Gastroesophageal sphincter (tissue), 4 donors: Measurements from ENCODE around the gene PPM1N. TPM values are rescaled to one million over a fixed set of nuclear protein-coding genes. Genes with fewer than 3 reads are reported as not detected.

Experiments used
- ATAC-seq: fragments of 150-250 bp; one replicate; pipeline ENCODE4 v1.9.1; 2016; ENCODE audit warnings: mild to moderate bottlenecking, moderate library complexity
- H3K27ac ChIP-seq, 4 donors: fragments of 200-600 bp; sonication (generic) in 3 of 4; 1 replicate in 3 of 4; 2 replicates in 1 of 4; pipeline ENCODE4 v1.5.1; 2016 to 2019
- H3K27me3 ChIP-seq: fragments of 200-600 bp; sonication (generic); one replicate; pipeline ENCODE4 v1.5.1; 2019
- H3K36me3 ChIP-seq, 2 donors: fragments of 200-600 bp; sonication (generic); one replicate each; pipeline ENCODE4 v1.5.1; 2019; ENCODE audit warnings: control low read depth in 1 of 2
- H3K4me1 ChIP-seq, 3 donors: fragments of 200-600 bp; sonication (generic); 1 replicate in 2 of 3; 2 replicates in 1 of 3; pipeline ENCODE4 v1.5.1; 2016 to 2019; ENCODE audit warnings: control low read depth in 2 of 3
- H3K4me3 ChIP-seq, 2 donors: fragments of 200-600 bp; sonication (generic); one replicate each; pipeline ENCODE4 v1.5.1; 2019; ENCODE audit warnings: mild to moderate bottlenecking in 1 of 2, moderate library complexity in 1 of 2
- H3K9me3 ChIP-seq, 3 donors: fragments of 200-600 bp; sonication (generic); one replicate each; pipeline ENCODE4 v1.5.1; 2017 to 2019; ENCODE audit warnings: control low read depth in 2 of 3
- CTCF ChIP-seq, 4 experiments: fragments of 200-600 bp in 2 of 4; fragments of 450-650 bp in 2 of 4; sonication (generic) in 1 of 4; IDR thresholded peaks; one replicate each; pipeline ENCODE4 v1.5.1; 2017 to 2019; ENCODE audit warnings: antibody characterized with exemption in 4 of 4, mild to moderate bottlenecking in 2 of 4, moderate library complexity in 2 of 4
- EP300 ChIP-seq: sonication (generic); formaldehyde crosslinking; IDR thresholded peaks from one replicate; pipeline ENCODE4 v1.6.1; 2017; ENCODE audit warnings: antibody characterized with exemption, mild to moderate bottlenecking
- POLR2A ChIP-seq, 2 donors: fragments of 450-650 bp; IDR thresholded peaks; one replicate each; pipeline ENCODE4 v1.6.1; 2017; ENCODE audit warnings: antibody characterized with exemption in 2 of 2, mild to moderate bottlenecking in 2 of 2, moderate library complexity in 1 of 2
- POLR2AphosphoS5 ChIP-seq: sonication (generic); formaldehyde crosslinking; IDR thresholded peaks from one replicate; pipeline ENCODE4 v1.6.1; 2017; ENCODE audit warnings: antibody characterized with exemption
- WGBS, 2 donors: methylation state at CpG; one replicate each; pipeline ENCODE4 v1.1.5; 2018; ENCODE audit warnings: low coverage in 1 of 2; 5-methylcytosine and 5-hydroxymethylcytosine counted together
- total RNA-seq, 4 donors: library from RNA; depleted of rRNA; stranded (reverse); fragments of >200 nt; gene quantifications; one replicate each; pipeline ENCODE4 v1.1.0, GENCODE V29; 2016

The PPM1N gene
- total RNA-seq, 4 donors from 2014 or later = 0.96 to 3.2 (median 2.1) TPM

GRCh38 chr19:45471111-45471930 is 26.9 kb upstream of the PPM1N start:
- Histone ChIP-seq H3K27ac (peak overlapping the region in 1 of 4 donors; percentile 93), H3K4me1 (peaks cover 2 to 37% (median 16%) of the 10 kb centered on the region in 3 donors), H3K36me3 (no peaks in the 10 kb centered on the region), H3K27me3 (no peaks in the 10 kb centered on the region), H3K9me3 (no peaks in the 10 kb centered on the region), H3K4me3 (no peak overlapping the region)
- no peak for ATAC-seq
- TF ChIP-seq CTCF (IDR thresholded peaks at IDR 0.05) (no peak), EP300 (no peak), POLR2A (IDR thresholded peaks at IDR 0.05) (no peak), POLR2AphosphoS5 (no peak)
- WGBS, 2 donors = 82 to 92% methylated on average over 2 to 13 of the region's 16 CpGs

- H3K4me1 ChIP-seq = peaks cover 2 to 33% (median 16%) of the 10 kb centered on the region in 3 donors
- WGBS, 2 donors = 58 to 82% methylated on average over 2 to 4 of the region's 7 CpGs
- ATAC-seq = no peak
- no peak overlapping the region for H3K4me3 ChIP-seq
- H3K27ac ChIP-seq = no peak overlapping the region
- TF ChIP-seq POLR2AphosphoS5 (no peak), POLR2A (IDR thresholded peaks at IDR 0.05) (no peak), CTCF (IDR thresholded peaks at IDR 0.05) (no peak), EP300 (no peak)
- no peaks in the 10 kb centered on the region for H3K9me3 ChIP-seq
- H3K36me3 ChIP-seq = no peaks in the 10 kb centered on the region
- H3K27me3 ChIP-seq = no peaks in the 10 kb centered on the region
These were observed 26.2 kb upstream of the PPM1N start for GRCh38 chr19:45471931-45472562.

GRCh38 chr19:45472563-45473366 is 25.5 kb upstream of the PPM1N start:
- no peak overlapping the region for H3K4me3 ChIP-seq
- 48 to 61% methylated on average over 10 to 15 of the region's 44 CpGs for WGBS, 2 donors
- ATAC-seq = no peak

GRCh38 chr19:45473367-45473681 is 24.9 kb upstream of the PPM1N start:
- Histone ChIP-seq H3K36me3 (no peaks in the 10 kb centered on the region), H3K27ac (no peak overlapping the region), H3K4me3 (no peak overlapping the region), H3K4me1 (peaks cover 2 to 37% (median 13%) of the 10 kb centered on the region in 3 donors), H3K9me3 (no peaks in the 10 kb centered on the region), H3K27me3 (no peaks in the 10 kb centered on the region)
- WGBS, 2 donors = 35% methylated on average over 4 of the region's 5 CpGs; no CpG with 5 or more reads in 1 of the 2 donors
- no peak for ATAC-seq
- TF ChIP-seq EP300 = no peak
- no peak for TF ChIP-seq POLR2AphosphoS5
- no peak for TF ChIP-seq CTCF (IDR thresholded peaks at IDR 0.05)
- TF ChIP-seq POLR2A (IDR thresholded peaks at IDR 0.05) = no peak

More at GRCh38 chr19:45472563-45473366, 25.5 kb upstream of the PPM1N start:
- no peaks in the 10 kb centered on the region for H3K36me3 ChIP-seq
- H3K4me1 ChIP-seq = peaks cover 2 to 37% (median 16%) of the 10 kb centered on the region in 3 donors
- no peaks in the 10 kb centered on the region for H3K27me3 ChIP-seq
- no peaks in the 10 kb centered on the region for H3K9me3 ChIP-seq
- H3K27ac ChIP-seq = no peak overlapping the region
- no peak for TF ChIP-seq POLR2A (IDR thresholded peaks at IDR 0.05)
- peak; percentile 50 for TF ChIP-seq POLR2AphosphoS5
- no peak for TF ChIP-seq EP300
